CD4-positive, alpha-beta T cell treated with Interleukin-6 for 4 hours (primary cell): ENCODE measurements around the gene GALK1.
"Not testable (repeated sequence)": the region's sequence is repeated elsewhere in the genome, so short reads cannot be mapped to it uniquely, and the experiment has no call there.

Experiments
- DNase-seq: peaks from one replicate; pipeline ENCODE4 v3.0.0-alpha.2; 2020; ENCODE audit warnings: mixed read lengths

The GALK1 gene

DNA sequence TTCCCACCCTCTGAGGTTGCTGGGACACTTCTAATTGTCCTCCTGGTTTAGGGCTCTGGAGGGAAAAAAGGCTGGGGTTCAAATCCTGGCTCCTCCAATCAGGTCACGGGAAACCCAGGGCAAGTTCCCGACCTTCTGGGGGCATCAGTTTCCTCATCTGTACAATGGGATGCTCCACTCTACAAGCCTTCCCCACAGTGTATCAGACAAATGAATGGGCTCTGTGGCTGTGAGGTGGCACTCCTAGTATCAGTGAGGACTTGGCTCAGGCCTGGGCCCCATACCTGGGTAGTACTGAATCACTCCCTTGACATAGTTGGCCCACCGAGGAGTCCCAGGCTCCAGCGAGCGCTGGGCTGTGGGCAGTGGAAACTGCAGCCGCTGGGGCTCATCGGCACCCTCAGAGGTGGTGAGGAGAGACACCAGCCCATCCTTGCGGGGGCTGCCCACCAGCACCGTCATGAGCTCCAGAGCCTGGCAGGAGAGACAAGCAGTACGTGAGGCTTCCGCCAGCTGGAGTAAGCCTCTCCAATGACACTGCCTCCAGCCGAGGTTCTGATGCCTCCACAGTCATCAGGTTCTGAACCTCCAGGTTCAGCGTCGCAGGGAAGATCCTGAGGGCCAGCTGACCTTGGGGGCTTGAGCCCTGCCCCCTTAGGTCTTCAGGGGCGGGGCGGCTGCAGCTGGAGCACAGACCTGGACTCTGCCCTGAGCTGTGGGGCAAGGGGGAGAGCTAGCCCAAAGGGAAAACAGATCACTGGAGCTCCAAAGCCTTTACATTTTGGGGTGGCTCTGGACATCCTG, 1.2 kb downstream of the GALK1 start:
- DNase-seq: no peak

DNA sequence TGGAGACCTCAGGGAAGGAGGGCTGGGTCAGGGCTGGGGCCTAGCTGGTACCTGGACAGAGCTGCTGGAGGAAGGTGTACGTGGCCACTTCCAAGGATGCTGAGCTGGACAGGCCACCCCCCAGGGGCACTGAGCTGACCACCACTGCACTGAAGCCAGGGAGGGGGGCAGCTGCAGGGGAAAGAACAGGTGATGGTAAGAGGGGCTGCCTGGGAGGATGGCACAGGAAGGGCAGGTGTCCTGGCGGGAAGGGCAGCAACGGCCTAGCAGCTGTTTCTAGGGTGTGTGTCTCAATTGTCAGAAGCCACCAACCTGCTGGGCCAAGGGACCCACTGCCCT, 1.8 kb downstream of the GALK1 start:
- no peak for DNase-seq

DNA sequence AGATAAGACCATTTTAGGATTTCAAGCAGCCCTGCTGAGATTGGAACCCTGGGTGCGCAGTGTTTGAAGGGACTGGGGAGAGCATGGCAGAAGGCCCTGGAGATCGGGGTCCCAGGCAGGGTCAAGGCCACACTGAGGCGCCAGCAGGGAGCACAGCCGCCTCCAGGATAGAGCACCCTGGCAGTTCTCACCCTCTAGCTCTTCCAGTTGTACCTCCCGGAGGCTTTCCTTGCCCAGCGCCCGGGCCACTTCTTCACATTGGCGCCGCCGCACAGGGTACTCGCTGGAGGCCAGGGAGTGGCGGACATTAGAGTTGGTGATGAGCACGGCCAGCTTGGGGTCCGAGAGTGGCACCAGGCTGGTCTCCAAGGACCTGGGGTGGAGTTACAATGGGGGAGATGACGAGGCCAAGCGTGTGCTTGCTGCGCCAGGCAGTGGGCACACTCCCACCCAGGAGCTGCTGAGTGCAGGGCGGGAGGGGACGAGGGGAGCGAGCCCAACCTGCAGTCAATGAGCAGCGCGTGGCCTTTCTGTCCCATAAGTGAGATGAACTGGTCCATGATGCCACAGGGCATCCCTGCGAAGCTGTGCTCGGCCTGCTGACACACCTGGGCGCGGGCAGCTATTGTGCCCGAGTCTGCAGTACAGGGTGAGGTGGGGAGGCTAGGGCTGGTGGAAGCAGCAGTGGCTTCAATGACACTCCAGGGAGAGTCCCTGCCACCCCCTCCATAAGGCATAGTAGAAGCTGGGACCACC, 2.3 kb downstream of the GALK1 start:
- no peak for DNase-seq

DNA sequence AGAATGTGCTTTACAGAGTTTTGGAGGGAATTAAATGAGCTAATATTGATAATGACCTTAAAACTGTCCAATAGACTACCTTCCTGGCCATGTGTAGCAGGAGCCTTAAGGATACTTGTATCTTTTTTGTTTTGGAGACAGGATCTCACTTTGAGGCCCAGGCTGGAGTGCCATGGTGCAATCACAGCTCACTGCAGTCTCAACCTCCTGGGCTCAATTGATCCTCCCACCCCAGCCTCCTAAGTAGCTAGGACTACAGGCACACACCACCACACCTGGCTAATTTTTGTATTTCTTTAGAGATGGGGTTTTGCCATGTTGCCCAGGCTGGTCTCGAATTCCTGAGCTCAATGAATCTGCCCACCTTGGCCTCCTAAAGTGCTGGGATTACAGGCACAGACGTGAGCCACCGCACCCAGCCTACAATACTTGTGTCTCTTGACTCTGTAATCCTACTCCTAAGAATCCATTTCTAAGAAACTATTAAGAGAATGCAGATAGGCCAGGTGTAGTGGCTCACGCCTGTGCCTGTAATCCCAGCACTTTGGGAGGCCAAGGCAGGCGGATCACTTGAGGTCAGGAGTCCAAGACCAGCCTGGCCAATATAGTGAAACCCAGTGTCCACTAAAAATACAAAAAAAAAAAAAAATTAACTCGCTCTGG, 4.9 kb downstream of the GALK1 start:
- not testable (repeated sequence) for DNase-seq

DNA sequence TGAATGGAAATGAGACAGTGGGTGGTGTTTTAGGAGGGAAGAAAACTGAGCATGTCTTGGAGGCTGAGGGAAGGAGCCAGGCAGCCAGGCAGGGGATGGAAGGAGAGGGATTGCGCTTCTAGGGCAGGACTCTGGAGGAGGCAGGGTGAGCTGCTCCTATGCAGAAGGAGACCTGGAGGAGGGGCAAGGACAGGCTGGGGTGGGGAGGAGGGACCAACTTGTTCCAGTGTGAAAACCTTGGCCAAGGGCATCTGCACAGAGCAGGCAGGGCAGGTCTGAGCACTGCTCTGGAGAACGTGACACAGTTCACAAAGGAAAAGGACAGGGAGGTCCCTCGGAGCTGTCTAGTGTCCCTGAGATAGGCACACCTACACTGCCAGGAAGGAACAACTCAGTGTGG, 5.5 kb downstream of the GALK1 start:
- no peak for DNase-seq

DNA sequence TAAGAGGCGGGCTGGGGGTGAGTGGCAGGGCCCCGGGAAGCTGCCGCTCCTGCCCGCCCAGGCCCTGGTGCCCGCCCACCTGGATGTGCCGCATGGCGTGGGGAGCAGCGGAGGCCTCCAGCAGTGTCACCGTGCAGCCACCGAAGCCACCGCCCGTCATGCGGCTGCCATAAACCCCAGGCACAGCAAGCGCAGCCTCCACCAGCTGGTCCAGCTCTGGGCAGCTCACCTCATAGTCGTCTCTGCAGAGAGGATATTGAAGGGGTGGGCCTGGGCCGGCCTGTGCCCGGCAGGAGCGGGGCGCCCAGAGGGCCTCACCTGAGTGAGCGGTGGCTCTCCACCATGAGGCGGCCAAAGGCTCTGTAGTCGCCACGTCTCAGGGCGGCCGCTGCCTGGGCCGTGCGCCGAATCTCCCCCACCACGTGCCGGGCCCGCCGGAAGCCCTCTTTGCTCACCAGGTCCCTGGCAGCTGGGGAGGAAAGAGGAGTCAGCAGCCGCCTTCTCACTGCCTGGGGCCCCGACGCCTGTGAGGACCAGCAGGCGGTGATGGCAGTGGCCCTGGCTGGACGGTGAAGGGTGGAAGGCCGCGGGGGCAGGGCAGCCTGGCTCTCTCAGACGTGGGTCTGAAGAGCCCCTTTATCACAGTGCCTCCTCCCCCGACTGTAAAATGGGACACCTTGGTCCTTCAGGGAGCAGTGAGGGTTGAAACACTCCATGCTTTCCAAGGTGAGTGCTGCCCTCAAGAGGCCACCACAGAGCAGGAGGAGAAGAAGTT, 6.7 kb downstream of the GALK1 start:
- DNase-seq: no peak

DNA sequence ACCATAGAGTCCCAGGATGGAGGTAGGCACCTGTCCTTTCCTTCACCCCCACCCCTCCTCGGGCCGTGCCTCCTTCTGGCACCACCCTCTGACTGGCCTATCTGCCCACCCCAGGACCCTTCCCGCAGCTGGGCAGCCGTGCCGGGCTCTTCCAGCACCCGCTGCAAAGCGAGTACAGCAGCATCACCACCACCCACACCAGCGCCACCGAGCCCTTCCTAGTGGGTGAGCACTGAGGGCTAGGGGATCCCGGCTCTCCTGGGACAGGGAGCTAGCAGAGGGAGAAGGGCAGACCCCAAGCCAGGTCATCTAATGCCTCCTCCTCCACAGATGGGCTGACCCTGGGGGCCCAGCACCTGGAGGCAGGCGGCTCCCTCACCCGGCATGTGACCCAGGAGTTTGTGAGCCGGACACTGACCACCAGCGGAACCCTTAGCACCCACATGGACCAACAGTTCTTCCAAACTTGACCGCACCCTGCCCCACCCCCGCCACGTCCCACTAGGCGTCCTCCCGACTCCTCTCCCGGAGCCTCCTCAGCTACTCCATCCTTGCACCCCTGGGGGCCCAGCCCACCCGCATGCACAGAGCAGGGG, 7.8 kb downstream of the GALK1 start:
- DNase-seq: no peak

DNA sequence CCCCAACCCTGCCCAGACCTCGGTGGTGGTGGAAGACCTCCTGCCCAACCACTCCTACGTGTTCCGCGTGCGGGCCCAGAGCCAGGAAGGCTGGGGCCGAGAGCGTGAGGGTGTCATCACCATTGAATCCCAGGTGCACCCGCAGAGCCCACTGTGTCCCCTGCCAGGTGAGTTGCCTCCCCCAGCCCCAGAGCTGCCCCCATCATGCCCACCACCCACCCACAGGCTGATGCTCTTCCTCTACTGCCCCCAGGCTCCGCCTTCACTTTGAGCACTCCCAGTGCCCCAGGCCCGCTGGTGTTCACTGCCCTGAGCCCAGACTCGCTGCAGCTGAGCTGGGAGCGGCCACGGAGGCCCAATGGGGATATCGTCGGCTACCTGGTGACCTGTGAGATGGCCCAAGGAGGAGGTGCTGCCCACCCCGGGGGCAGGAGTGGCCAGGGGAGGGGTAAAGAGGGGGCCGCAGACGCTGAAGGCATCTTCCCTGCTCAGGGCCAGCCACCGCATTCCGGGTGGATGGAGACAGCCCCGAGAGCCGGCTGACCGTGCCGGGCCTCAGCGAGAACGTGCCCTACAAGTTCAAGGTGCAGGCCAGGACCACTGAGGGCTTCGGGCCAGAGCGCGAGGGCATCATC, 8.4 kb downstream of the GALK1 start:
- no peak for DNase-seq

DNA sequence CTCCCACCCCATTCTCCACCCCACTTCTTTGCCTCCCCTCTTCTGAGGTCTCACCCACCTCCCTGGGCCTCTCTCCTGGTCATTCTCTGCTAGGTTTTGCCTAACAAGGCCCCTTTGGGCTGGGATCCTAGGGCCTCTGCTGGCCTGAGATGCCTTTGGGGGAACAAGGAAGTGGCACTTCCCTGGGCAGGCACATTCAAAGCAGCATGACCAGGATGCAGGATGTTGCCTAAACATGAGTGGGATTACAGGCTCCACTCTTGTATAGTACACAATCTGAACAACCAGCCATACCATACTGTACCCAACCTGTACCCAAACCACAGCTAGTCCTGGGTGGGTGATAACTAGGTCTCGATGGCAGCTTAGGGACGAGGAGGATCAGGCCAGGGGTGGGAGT, 9.0 kb downstream of the GALK1 start:
- no peak for DNase-seq

DNA sequence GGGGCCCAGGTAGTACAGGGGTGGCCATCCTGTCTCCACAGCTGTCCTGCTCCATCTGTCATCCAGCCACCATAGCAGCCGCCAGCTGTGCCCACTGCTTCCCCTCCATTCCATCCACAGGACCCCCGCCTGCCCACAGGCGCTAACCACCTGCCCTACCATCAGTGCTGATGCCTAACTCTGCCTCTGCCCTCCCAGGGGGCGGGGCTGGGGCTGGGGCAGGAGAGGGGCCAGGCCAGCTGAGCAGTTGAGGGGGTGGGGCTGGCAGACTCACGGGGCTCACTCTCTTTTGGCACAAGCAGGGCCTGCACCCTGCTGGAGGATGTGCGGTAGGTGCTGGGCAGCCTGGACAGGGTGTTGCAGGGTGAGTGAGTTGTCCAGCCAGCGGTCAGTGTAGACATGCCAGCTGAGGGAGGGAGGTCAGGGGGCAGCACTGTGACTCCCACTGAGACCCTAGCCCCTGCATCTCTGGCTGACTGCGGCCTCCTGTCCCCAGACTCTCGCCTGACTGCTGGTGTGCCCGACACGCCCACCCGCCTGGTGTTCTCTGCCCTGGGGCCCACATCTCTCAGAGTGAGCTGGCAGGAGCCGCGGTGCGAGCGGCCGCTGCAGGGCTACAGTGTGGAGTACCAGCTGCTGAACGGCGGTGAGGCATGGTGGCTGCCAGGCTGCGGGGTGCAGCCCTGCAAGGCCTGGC, 9.6 kb downstream of the GALK1 start:
- DNase-seq: no peak

DNA sequence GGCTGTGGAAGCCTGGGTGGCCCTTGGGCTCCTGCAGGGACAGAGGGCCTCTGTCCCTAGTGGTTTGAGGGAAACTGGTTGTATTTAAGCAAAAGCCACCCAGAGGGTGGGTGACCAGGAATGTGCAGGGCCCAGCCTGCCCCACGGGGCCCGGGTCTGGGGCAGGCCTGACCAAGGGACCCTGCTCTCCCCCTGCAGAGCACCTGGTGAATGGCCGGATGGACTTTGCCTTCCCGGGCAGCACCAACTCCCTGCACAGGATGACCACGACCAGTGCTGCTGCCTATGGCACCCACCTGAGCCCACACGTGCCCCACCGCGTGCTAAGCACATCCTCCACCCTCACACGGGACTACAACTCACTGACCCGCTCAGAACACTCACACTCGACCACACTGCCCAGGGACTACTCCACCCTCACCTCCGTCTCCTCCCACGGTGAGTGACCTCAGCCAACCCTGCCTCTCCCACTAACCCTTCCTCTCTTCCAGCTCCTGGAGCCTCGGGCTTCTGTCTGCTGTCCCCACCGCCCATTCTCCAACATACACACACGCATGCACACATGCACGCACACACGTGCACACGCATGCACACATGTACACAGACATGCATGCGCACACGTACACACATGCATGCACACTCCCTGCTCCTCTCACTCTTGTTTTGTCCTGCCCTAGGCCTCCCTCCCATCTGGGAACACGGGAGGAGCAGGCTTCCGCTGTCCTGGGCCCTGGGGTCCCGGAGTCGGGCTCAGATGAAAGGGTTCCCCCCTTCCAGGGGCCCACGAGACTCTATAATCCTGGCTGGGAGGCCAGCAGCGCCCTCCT, 10.4 kb downstream of the GALK1 start:
- no peak for DNase-seq

DNA sequence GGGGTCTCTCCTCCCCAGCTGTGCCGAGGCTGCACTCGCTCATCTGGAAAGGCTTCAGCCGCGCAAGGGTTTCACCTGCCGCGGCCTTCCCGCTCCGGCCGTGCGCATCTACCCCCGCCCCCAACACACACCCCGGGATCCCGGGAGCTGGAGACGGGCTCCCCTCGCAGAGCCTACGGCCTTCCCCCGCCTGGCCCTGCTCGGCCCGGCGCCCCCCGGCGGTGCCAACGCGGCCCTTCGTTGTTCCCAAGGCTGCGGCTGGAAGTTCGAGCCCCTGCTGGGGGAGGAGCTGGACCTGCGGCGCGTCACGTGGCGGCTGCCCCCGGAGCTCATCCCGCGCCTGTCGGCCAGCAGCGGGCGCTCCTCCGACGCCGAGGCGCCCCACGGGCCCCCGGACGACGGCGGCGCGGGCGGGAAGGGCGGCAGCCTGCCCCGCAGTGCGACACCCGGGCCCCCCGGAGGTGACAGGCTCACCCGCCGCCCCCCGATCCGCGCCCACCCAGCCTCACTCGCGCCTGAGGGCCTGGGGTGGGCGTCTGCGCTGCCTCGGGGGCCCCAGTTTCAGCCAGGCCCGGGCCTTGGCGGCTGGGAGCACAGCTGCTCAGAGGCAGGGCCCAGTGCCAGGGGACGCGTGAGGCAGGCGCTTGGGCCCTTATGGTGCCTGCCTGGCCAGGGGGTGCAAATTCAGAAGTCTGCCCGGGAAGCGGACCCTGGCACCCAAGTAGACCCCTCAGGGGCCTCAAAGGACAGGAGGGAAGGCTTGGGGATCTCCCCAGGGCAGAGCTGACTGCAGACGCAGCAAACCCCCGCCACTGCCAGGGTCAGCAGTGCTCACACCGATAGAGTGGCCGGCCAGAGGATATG, 11.2 kb downstream of the GALK1 start:
- peak; percentile 83 for DNase-seq

DNA sequence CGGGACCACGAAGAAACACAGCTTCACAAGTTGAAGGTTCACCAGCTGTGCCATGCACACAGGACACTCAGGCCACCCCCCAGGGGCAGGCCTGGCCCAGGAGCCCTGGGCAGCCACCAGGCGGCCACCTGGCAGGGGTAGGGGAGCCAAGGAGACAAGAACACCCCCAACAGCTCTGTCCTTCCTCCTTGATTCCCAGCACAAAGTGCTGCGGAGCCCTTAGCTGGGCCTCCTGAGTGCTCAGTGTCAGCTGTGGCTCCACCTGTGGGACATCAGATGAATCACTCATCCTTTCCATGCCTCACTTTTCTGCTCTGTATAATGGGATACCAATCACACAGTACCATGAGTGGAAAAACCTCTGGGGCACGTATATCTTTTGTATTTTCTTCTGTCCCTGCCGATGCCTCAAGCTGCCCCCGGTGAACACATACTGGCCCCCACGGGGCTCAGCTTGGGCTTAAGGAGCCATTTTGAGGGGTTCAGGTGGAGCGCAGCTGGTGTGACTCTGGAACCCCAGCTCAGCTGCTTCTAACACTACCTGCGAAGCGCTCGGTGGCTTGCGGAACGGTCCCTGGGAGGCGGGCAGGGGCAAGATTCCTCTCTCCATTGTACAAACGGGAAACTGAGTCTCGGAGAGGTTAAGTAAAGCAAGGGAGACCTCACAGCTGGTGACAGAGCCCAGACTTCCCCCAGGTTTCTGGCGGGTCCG, 12.0 kb downstream of the GALK1 start:
- DNase-seq: no peak

DNA sequence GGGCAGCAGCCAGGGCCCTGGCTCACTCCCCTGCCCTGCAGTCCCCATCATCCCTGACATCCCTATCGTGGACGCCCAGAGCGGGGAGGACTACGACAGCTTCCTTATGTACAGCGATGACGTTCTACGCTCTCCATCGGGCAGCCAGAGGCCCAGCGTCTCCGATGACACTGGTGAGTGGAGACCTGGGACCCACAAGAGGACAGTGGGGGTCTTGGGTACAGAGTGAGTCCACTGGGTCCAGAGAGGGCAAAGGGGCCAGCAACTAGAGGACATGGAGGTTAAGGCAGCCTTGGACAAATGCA, 12.6 kb downstream of the GALK1 start:
- DNase-seq: no peak

DNA sequence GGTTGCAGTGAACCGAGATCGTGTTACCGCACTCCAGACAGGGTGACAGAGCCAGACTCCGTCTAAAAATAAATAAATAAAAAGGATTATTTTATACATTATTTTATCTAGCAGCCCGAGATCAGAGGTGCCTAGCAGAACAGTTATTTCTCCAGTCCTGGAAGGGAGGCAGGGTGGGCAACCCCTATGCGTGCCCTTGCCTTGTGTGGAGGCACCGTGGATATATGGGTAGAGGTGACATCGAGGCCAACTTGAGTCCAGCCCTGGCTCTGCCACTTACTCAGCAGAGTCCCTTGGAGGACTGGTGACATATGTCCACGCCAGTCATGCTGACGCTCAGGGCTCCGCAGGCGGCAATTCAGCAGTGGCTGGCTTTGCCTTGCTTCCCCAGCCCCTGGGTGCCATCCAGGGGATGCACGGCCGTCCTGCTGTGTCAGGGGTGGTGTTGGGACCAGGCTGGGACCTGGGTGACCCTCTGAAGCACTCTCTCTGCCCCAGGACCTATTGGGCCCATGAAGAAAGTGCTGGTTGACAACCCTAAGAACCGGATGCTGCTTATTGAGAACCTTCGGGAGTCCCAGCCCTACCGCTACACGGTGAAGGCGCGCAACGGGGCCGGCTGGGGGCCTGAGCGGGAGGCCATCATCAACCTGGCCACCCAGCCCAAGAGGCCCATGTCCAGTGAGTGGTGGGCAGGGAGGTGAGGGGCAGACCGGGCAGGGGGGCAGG, 13.2 kb downstream of the GALK1 start:
- DNase-seq: no peak

DNA sequence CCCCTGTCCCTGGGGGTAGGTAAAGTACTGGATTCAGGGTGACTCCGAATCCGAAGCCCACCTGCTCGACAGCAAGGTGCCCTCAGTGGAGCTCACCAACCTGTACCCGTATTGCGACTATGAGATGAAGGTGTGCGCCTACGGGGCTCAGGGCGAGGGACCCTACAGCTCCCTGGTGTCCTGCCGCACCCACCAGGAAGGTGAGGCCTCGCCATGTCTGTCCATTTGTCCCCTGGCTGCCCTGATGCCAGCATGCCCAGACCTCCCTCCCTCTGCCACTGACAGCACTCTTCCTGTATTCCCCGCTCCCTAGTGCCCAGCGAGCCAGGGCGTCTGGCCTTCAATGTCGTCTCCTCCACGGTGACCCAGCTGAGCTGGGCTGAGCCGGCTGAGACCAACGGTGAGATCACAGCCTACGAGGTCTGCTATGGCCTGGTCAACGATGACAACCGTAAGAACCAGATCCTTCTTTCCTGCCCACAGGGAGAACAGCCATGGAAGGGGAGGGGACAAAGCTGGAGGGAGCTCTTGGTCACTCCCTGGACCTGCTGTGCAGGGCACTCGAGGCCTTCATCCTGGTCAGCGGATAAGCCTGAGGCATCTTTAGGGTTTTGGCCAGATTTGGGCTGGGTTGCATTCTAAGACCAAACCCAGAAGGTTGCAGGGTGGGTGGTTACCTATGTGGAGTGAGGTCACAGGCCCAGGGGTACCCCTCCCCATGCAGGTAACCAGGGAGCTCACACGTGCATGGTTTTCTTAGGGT, 14.2 kb downstream of the GALK1 start:
- no peak for DNase-seq

DNA sequence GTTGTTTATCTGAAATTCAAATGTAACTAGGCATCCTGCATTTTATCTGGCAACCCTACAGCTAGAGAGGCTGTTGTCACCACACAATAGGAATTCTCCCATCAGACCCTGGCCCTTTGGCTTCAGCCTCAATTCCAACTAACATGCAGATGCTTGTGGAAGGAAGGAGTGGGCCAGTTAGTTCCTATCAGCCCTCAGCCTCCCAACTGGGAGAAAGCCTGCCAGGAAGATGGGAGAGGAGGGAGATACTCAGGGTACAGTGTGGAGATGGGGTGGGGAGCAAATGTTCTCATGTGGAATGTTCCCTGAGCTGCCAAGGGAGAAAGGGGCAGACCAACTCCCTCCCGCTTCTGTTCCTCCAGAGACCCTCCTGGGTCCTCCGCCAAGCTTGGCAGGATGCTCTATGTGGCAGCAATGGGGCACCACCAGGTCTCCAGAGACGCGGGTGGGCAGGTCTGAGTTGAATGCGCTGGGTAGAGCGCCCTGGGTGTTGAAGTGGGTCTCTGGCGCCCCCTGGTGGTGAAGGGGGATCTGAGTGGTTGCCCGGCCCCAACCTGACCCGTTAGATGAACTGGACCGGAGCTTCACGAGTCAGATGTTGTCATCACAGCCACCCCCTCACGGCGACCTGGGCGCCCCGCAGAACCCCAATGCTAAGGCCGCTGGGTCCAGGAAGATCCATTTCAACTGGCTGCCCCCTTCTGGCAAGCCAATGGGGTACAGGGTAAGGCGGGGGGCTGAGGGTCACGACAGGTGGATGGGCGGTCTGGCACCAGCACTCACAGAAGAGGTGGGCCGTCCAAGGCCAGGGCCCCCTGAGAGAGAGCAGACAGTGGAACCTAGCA, 15.2 kb downstream of the GALK1 start:
- DNase-seq: peak; percentile 93
